ENCODE measurements around the gene TBC1D3I. TPM values are rescaled to one million over a fixed set of nuclear protein-coding genes. Genes with fewer than 3 reads are reported as not detected.
"Not testable (repeated sequence)": the region's sequence is repeated elsewhere in the genome, so short reads cannot be mapped to it uniquely, and the experiment has no call there.

TBC1D3I gene
- total RNA-seq, 1 donor from 2014 or later: 0.96 TPM

GRCh38 chr17:36209575-36209974 is 54.8 kb downstream of the TBC1D3I start:
- Mint-ChIP-seq H3K4me3 (no peak overlapping the region), H3K27me3 (ENCODE audit: low read depth) (peaks cover 2% of the 10 kb centered on the region), H3K4me1 (peaks cover 11% of the 10 kb centered on the region), H3K27ac (ENCODE audit: unreplicated experiment) (no peak overlapping the region), H3K9me3 (no peaks in the 10 kb centered on the region), H3K36me3 (ENCODE audit: low read depth) (no peaks in the 10 kb centered on the region)
- DNase-seq (ENCODE audit: low read depth, low spot score): no peak
- no peak for TF ChIP-seq CTCF (conservative IDR thresholded peaks at IDR 0.05)

- H3K27me3 Mint-ChIP-seq (ENCODE audit: low read depth); H3K27ac Mint-ChIP-seq (ENCODE audit: unreplicated experiment): not testable (repeated sequence)
Measured at GRCh38 chr17:36207383-36207782, 57.0 kb downstream of the TBC1D3I start.

GRCh38 chr17:36206486-36206821 is 57.9 kb downstream of the TBC1D3I start:
- not testable (repeated sequence) for DNase-seq (ENCODE audit: low read depth, low spot score); H3K9me3 Mint-ChIP-seq; H3K4me3 Mint-ChIP-seq; H3K4me1 Mint-ChIP-seq; H3K27me3 Mint-ChIP-seq (ENCODE audit: low read depth); H3K27ac Mint-ChIP-seq (ENCODE audit: unreplicated experiment); H3K36me3 Mint-ChIP-seq (ENCODE audit: low read depth)

More at GRCh38 chr17:36207383-36207782, 57.0 kb downstream of the TBC1D3I start:
- not testable (repeated sequence) for H3K4me3 Mint-ChIP-seq; H3K36me3 Mint-ChIP-seq (ENCODE audit: low read depth); DNase-seq (ENCODE audit: low read depth, low spot score); H3K9me3 Mint-ChIP-seq
- H3K4me1 Mint-ChIP-seq: peaks cover 14% of the 10 kb centered on the region

GRCh38 chr17:36205637-36206485 is 58.5 kb downstream of the TBC1D3I start:
- Mint-ChIP-seq H3K27me3 (ENCODE audit: low read depth) (peaks cover 2% of the 10 kb centered on the region), H3K4me3 (no peak overlapping the region), H3K27ac (ENCODE audit: unreplicated experiment) (no peak overlapping the region), H3K9me3 (no peaks in the 10 kb centered on the region), H3K4me1 (peaks cover 4% of the 10 kb centered on the region), H3K36me3 (ENCODE audit: low read depth) (no peaks in the 10 kb centered on the region)
- TF ChIP-seq CTCF (conservative IDR thresholded peaks at IDR 0.05): no peak
- DNase-seq (ENCODE audit: low read depth, low spot score): no peak

- H3K4me1 Mint-ChIP-seq: peaks cover 4% of the 10 kb centered on the region
- no peak overlapping the region for H3K27ac Mint-ChIP-seq (ENCODE audit: unreplicated experiment)
- no peak overlapping the region for H3K4me3 Mint-ChIP-seq
- no peak for TF ChIP-seq CTCF (conservative IDR thresholded peaks at IDR 0.05)
- no peaks in the 10 kb centered on the region for H3K36me3 Mint-ChIP-seq (ENCODE audit: low read depth)
- no peak for DNase-seq (ENCODE audit: low read depth, low spot score)
- H3K9me3 Mint-ChIP-seq: no peaks in the 10 kb centered on the region
- H3K27me3 Mint-ChIP-seq (ENCODE audit: low read depth): peaks cover 2% of the 10 kb centered on the region
Measured at GRCh38 chr17:36204724-36205500, 59.5 kb downstream of the TBC1D3I start.

Other genes with a start within 250 kb of the TBC1D3I start
- not detected in 2 replicates for gene CCL23, start 246.6 kb downstream of the TBC1D3I start, total RNA-seq
- gene CCL18, start 200.3 kb downstream of the TBC1D3I start, total RNA-seq: not detected in 2 replicates
- gene CCL3, start 174.4 kb downstream of the TBC1D3I start, total RNA-seq: not detected in 2 replicates
- not detected in 2 replicates for gene CCL4, start 160.7 kb downstream of the TBC1D3I start, total RNA-seq
- gene TBC1D3B, start 87.9 kb downstream of the TBC1D3I start, total RNA-seq: 12.5 and 13.2 TPM in 2 replicates
- gene CCL3L1, start 67.8 kb downstream of the TBC1D3I start, total RNA-seq: 0.82 and 1.6 TPM in 2 replicates
- not detected in 2 replicates for gene CCL4L2, start 53.5 kb downstream of the TBC1D3I start, total RNA-seq
- gene TBC1D3G, start 59.3 kb upstream of the TBC1D3I start, total RNA-seq: not detected in 2 replicates
- not detected in 2 replicates for gene TBC1D3H, start 123.9 kb upstream of the TBC1D3I start, total RNA-seq
- 53.7 and 57.0 TPM in 2 replicates for gene ZNHIT3, start 222.1 kb upstream of the TBC1D3I start, total RNA-seq